B cell (primary cell): ENCODE data around the gene C2orf78. TPM values are rescaled to one million over a fixed set of nuclear protein-coding genes. Genes with fewer than 3 reads are reported as not detected.

Experiments
- ATAC-seq: fragments of 200-7000 bp; cut with Tn5 transposase; one replicate; pipeline ENCODE4 v1.10.0; 2021; ENCODE audit warnings: low read depth, mild to moderate bottlenecking, moderate number of reproducible peaks, moderate library complexity
- CTCF ChIA-PET: fragments of 350-600 bp; sonication (Branson Sonifier 250); formaldehyde crosslinking; loops from one replicate; lab custom pipeline; 2021; ENCODE audit warnings: antibody characterized with exemption, inconsistent platforms; lab: Charles Lee
- POLR2A ChIA-PET: fragments of 350-600 bp; sonication (Branson Sonifier 250); formaldehyde crosslinking; loops from one replicate; lab custom pipeline; 2021; ENCODE audit warnings: antibody characterized with exemption; lab: Charles Lee
- DNase-seq: peaks from one replicate; pipeline ENCODE4 v3.0.0; 2013
- H2AFZ ChIP-seq: 2 replicates; pipeline ENCODE4 v1.6.1; 2012; ENCODE audit warnings: mild to moderate bottlenecking, low read depth, low read length; ENCODE audit not compliant: insufficient read depth, poor library complexity, severe bottlenecking
- H3K27ac ChIP-seq, 2 donors: 1 replicate in 1 of 2; 2 replicates in 1 of 2; pipeline ENCODE4 v1.5.1; 2012 to 2013; ENCODE audit warnings: low read length in 2 of 2, mild to moderate bottlenecking in 2 of 2, moderate library complexity in 1 of 2
- H3K27me3 ChIP-seq, 4 experiments: fragments of 200-600 bp in 1 of 4; sonication (generic) in 1 of 4; replicated peaks in 1 of 4; 1 replicate in 2 of 4; 2 replicates in 2 of 4; pipeline versions ENCODE4 v1.6.1 to v1.7.0; 2013 to 2016; ENCODE audit warnings: low read length in 3 of 4, mild to moderate bottlenecking in 2 of 4, mixed read lengths in 1 of 4, moderate library complexity in 1 of 4; ENCODE audit not compliant: insufficient read depth in 4 of 4, control insufficient read depth in 3 of 4; ENCODE audit errors: control extremely low read depth in 1 of 4
- H3K36me3 ChIP-seq, 2 experiments: replicated peaks in 1 of 2; 1 replicate in 1 of 2; 2 replicates in 1 of 2; pipeline versions ENCODE4 v1.6.1 to v1.7.1; 2013; ENCODE audit warnings: low read length in 1 of 2; ENCODE audit not compliant: insufficient read depth in 2 of 2, control insufficient read depth in 1 of 2; ENCODE audit errors: control extremely low read depth in 1 of 2, extremely low read depth in 1 of 2
- H3K4me1 ChIP-seq, 2 donors: fragments of 200-600 bp in 1 of 2; sonication (generic) in 1 of 2; 1 replicate in 1 of 2; 2 replicates in 1 of 2; pipeline versions ENCODE4 v1.5.1 to v1.6.1; 2013 to 2017; ENCODE audit warnings: low read length in 2 of 2; ENCODE audit not compliant: control insufficient read depth in 2 of 2, insufficient read depth in 2 of 2
- H3K4me2 ChIP-seq: replicated peaks from 2 replicates; pipeline ENCODE3; 2012; ENCODE audit warnings: mild to moderate bottlenecking, low read depth, low read length; ENCODE audit not compliant: poor library complexity, severe bottlenecking
- H3K4me3 ChIP-seq, 5 experiments: fragments of 200-600 bp in 1 of 5; sonication (generic) in 1 of 5; 1 replicate in 3 of 5; 2 replicates in 2 of 5; pipeline versions ENCODE4 v1.5.1 to v1.7.0; 2011 to 2016; ENCODE audit warnings: low read length in 4 of 5, mild to moderate bottlenecking in 4 of 5, low read depth in 2 of 5, control low read depth in 1 of 5, moderate library complexity in 1 of 5; ENCODE audit not compliant: insufficient read depth in 1 of 5; ENCODE audit errors: control extremely low read depth in 1 of 5, extremely low read depth in 1 of 5
- H3K79me2 ChIP-seq: fragments of 200-600 bp; sonication (generic); one replicate; pipeline ENCODE4 v1.6.0; 2016; ENCODE audit warnings: low read length; ENCODE audit not compliant: control insufficient read depth, insufficient read depth
- H3K9ac ChIP-seq: fragments of 200-600 bp; sonication (generic); 2 replicates; pipeline ENCODE4 v1.6.1; 2017; ENCODE audit warnings: mild to moderate bottlenecking, low read length, moderate library complexity
- H3K9me3 ChIP-seq, 3 donors: one replicate each; pipeline versions ENCODE4 v1.6.1 to v1.7.1; 2013; ENCODE audit warnings: low read length in 2 of 3; ENCODE audit not compliant: control insufficient read depth in 2 of 3, insufficient read depth in 1 of 3; ENCODE audit errors: control extremely low read depth in 1 of 3
- H4K20me1 ChIP-seq: 2 replicates; pipeline ENCODE4 v1.6.0; 2012; ENCODE audit warnings: mild to moderate bottlenecking, low read length; ENCODE audit not compliant: insufficient read depth, control insufficient read depth, poor library complexity, severe bottlenecking
- H3K27ac Mint-ChIP-seq: one replicate; pipeline ENCODE4 v1.8.0; 2021; ENCODE audit warnings: mixed read lengths
- H3K27me3 Mint-ChIP-seq: one replicate; pipeline ENCODE4 v1.8.0; 2021; ENCODE audit warnings: mixed read lengths
- H3K4me1 Mint-ChIP-seq: one replicate; pipeline ENCODE4 v1.8.0; 2021; ENCODE audit warnings: mixed read lengths
- H3K4me3 Mint-ChIP-seq: one replicate; pipeline ENCODE4 v1.8.0; 2021; ENCODE audit warnings: mixed read lengths
- H3K9me3 Mint-ChIP-seq: one replicate; pipeline ENCODE4 v1.8.0; 2022; ENCODE audit warnings: mixed read lengths; ENCODE audit not compliant: insufficient read depth
- CTCF ChIP-seq: fragments of 200-600 bp; IDR thresholded peaks from one replicate; pipeline ENCODE4 v1.8.0; 2022; ENCODE audit warnings: antibody characterized with exemption, mild to moderate bottlenecking
- EZH2 ChIP-seq: IDR thresholded peaks from 2 replicates; pipeline ENCODE4 v1.6.1; 2012; ENCODE audit warnings: borderline replicate concordance, low read depth, mild to moderate bottlenecking, moderate library complexity, low read length; ENCODE audit not compliant: insufficient read depth, poor library complexity, severe bottlenecking
- WGBS: methylation state at CpG from one replicate; pipeline ENCODE4 v1.1.5; 2013; ENCODE audit warnings: missing lambda C conversion rate; ENCODE audit not compliant: insufficient coverage; 5-methylcytosine and 5-hydroxymethylcytosine counted together
- intact Hi-C: fragments of 100-400 bp; cut with micrococcal nuclease; formaldehyde crosslinking; loops from one replicate; pipeline ENCODE4 v1.10.0; 2022
- polyA plus RNA-seq: library from polyadenylated mRNA; depleted of rRNA; stranded (reverse); fragments of >200 nt; gene quantifications from 2 replicates; pipeline ENCODE4 v1.2.3, GENCODE V29; 2012
- total RNA-seq, 2 donors: library from RNA; stranded (reverse); fragments of 120-200 nt in 1 of 2; gene quantifications; 1 replicate in 1 of 2; 2 replicates in 1 of 2; pipeline versions ENCODE4 v1.2.3 to v1.2.4, GENCODE V29; 2013 to 2022

Gene C2orf78
- total and polyA plus RNA-seq, 2 donors (not counting 1 experiment from before 2014, with no cell fraction given) = not detected

GRCh38 chr2:73779467-73780236, 4.3 kb upstream of the C2orf78 start, which contains the start of gene DUSP11:
TSS of gene DUSP11 (minus strand) at chr2:73780103. CDS start at chr2:73779974, 129 bp downstream.
- H3K4me1 ChIP-seq = peaks cover 11 to 18% of the 10 kb centered on the region in 2 donors
- peak within 1 kb of the TSS; percentile 89 for H2AFZ ChIP-seq
- POLR2A ChIA-PET = interaction anchor here (0.6 to 0.9 kb wide), 2 partner anchors 399 to 419 kb away, joined by 3 read pairs; partner anchors contain the start of genes MOB1A and MTHFD2
- WGBS = under 1% methylated on average over 39 of the region's 40 CpGs
- peak within 1 kb of the TSS; percentile 72 to 94 for H3K27ac ChIP-seq
- peak within 1 kb of the TSS; percentile 80 for H3K4me2 ChIP-seq
- Mint-ChIP-seq H3K4me3 (peak within 1 kb of the TSS; percentile 100), H3K27me3 (peaks cover 10% of the 10 kb centered on the region), H3K27ac (peak within 1 kb of the TSS; percentile 99), H3K9me3 (no peaks in the 10 kb centered on the region), H3K4me1 (peaks cover 22% of the 10 kb centered on the region)
- CTCF ChIA-PET = interaction anchor here (1.0 kb wide), 1 partner anchor 49 kb away, joined by 3 read pairs; the partner anchor contains the start of gene STAMBP
- peak; percentile 100 for ATAC-seq
- H3K36me3 ChIP-seq = peaks cover 6 to 24% of the 10 kb centered on the region in 2 experiments
- TF ChIP-seq EZH2 (no peak), CTCF (peak; percentile 95)
- peaks cover 44% of the 10 kb centered on the region for H3K79me2 ChIP-seq
- no peaks in the 10 kb centered on the region for H4K20me1 ChIP-seq
- no peaks in the 10 kb centered on the region for H3K9me3 ChIP-seq
- intact Hi-C loops = loop anchor here (1.0 kb wide), 2 partner anchors 42 to 49 kb away; partner anchors contain the start of genes STAMBP and TPRKB
- H3K9ac ChIP-seq = peak within 1 kb of the TSS; percentile 86
- peak within 1 kb of the TSS; percentile 64 to 95 (median 91) for H3K4me3 ChIP-seq
- DNase-seq = peak; percentile 98
- no peaks in the 10 kb centered on the region for H3K27me3 ChIP-seq
